Daoy (cell line): ENCODE results near the gene HINFP. TPM values are rescaled to one million over a fixed set of nuclear protein-coding genes. Genes with fewer than 3 reads are reported as not detected.
A peak's percentile ranks its signal among the peaks of the same experiment; 100 is the strongest.
"Not testable (repeated sequence)": the region's sequence is repeated elsewhere in the genome, so short reads cannot be mapped to it uniquely, and the experiment has no call there.

ENCODE experiments used
- DNase-seq: peaks from one replicate; pipeline ENCODE4 v3.0.0-alpha.2; 2015; ENCODE audit warnings: low read depth
- total RNA-seq: library from RNA; depleted of rRNA; stranded (reverse); fragments of >200 nt; shearing (Covaris generic); gene quantifications from 2 replicates; pipeline ENCODE4 v1.2.3, GENCODE V29; 2014

Gene HINFP
- total RNA-seq, 1 experiment from 2014 or later, result 14.4 TPM

DNA sequence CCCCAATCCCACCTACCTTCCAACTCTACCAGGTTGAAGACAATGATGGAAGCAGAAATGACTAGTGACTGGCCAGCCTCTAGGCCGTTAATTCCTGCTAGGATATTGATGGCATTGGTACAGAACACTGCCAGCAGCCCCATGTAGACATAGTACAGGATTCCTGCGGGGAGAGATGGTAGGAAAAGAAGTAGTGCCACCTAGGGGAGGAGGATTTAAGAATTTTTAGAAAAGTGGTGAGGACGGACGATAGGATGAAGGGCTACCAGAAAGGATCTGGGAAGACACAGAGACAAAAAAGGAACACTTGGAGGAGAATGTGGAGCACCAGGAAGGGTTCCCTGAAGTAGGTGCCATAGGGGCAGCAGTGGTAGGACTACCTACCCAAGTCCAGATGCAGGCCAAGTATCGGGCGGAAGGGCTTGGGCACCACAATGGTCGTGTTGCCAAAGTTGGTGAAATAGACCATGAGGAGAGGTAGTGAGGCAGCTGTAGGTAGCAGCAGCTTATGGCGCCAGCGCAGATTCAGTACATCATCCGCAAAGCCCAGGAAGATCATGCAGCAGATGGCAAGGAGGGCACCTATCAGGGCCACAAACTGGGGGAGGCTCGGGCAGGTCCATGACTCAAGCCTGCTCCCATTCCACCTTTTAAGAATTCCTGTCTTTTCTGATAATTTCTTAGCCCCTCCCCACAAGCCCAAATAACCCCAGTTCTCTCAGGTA lies 21.0 kb upstream of the HINFP start:
- DNase-seq, result peak; percentile 21

DNA sequence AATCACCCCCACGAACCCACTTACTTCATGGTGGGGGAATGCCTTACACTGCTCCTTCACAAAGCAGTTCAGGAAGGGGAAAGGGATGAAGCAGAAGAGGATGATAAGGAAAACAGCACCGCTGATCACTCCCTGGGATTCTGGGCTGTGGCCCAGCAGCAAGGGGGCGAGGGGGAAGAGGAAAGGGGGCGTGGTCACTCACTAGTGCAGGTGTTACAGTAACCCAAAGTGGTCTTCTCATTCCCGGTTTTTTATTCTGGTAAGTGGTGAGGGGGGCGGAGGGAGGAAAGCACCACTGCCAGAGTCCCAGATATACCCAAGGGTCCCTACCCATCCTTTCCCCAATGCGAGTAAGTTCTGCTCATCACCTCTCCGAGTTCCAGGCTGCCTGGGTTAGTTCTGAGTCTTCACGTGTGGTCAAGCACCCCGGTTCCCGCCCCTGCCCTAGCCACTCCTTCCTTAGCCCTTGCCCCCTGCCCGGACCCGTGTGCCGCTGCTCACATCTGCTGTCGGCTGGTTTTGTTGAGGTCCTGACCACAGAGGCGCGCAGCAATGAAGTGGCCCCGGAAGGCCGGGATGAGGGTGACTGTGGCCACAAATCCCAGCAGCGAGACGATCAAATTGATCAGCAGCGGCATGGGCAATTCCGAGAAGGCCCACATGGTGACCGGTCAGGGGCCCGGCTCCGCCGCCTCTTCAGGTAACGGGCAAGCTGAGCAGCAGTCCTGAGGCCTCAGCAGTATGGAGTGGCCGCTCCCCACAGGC lies 20.2 kb upstream of the HINFP start:
- DNase-seq, result peak; percentile 30

DNA sequence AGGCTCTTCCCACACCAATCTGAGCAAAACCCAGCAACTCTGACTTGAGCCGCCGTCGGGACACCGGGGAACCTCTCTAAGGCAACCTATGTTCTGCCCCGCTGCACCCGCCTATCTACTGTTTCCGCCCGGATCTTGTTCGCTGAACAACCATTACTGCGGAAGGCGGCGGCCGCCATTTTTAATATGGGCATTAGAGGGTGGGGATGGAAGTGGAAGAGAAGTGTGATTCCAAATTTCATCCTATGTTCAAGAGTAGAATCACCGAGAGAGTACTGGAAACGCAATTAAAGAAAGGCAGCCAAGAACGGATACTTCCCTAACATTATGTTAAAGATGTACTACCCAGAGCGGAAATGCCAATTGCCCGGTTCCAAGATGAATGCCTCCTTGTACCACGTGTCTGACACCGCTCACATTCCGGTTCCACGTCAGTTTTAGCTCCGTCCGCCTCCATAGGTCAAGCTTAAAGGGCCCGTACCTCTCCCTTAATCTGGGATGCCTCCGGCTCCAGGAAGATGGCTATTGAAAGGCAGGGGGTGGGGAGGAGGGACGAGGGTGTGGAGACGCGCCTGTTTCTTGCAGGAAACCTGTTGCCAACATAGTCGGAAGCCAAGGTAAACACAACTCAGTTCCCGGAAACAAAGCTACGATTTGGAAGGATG lies 19.5 kb upstream of the HINFP start, which contains the start of gene DPAGT1:
DPAGT1 (minus strand) TSS at position 95 of the 665 bp plus-strand sequence. CDS start 198 bp downstream, outside the sequence.
- DNase-seq, result peak; percentile 96

GRCh38 chr11:119103161-119103664 lies 18.2 kb upstream of the HINFP start:
- not testable (repeated sequence) for DNase-seq

DNA sequence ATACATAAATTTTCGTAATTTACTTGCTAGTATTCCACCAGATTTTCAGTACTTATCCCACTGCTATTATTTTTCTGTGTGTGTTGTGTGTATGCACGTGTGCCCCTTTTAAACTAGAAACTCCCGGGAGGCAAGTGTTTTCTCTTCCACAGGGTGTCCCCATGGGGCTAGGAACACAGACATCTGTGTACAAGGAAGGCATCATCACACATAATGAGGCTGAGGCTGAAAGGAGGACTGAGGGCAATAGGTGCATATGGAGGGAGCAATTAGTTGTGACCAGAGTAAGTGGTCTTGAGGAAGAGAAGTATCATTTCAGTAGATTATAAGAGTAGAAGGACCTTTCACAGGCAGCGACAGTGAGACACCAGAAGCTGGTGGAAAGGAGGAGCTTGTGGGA lies 17.6 kb upstream of the HINFP start:
- DNase-seq, result no peak

DNA sequence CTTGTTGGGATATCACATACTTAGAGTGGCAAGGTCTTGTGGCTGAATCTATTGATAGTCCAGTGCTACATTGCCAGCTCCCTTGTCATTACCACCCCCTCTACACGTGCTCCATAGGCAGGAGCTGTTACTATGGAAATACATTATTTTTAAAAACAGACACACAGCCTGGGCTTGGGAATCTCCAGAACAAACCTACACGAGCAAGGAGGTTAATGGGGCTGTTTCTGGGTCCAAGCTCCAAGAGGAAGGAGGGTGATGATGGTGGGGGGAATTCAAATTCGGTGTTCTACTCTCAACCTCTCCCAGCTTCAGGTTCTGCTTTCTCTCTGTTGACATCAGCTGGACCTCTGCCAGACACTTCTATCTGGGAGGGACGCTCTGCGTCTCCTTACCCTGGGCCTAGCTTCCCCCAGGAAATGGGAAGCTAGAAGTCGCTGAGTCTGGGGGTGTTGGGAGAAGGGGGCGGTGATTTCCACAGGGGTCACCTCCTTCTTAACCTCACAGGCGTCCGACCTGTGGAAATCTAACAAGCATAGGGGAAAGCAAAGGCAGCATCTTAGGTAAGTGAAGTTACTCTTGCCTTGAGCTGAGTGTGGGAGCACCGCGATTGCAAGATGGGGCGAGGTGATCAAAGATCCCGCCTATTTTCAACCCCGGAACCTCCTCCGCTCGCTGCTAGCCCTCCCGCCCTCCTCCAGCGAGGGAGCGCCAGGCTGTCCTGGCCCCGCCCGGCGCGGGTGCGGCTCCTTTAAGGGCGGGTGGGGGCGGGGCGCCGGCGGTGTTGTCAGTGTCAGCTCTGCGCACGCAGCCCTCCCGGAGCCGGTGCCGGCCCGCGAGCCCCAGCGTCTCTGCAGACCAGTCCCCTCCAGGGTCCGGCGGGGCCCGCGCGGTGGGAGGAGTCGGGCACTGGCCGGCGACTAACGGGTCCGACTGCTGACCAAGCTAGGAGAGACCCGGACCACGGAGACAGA lies 14.5 kb upstream of the HINFP start, which contains the start of gene C2CD2L:
C2CD2L (plus strand) TSS at position 781 of the 974 bp plus-strand sequence. CDS start 398 bp downstream, outside the sequence.
- peak; percentile 94 for DNase-seq

DNA sequence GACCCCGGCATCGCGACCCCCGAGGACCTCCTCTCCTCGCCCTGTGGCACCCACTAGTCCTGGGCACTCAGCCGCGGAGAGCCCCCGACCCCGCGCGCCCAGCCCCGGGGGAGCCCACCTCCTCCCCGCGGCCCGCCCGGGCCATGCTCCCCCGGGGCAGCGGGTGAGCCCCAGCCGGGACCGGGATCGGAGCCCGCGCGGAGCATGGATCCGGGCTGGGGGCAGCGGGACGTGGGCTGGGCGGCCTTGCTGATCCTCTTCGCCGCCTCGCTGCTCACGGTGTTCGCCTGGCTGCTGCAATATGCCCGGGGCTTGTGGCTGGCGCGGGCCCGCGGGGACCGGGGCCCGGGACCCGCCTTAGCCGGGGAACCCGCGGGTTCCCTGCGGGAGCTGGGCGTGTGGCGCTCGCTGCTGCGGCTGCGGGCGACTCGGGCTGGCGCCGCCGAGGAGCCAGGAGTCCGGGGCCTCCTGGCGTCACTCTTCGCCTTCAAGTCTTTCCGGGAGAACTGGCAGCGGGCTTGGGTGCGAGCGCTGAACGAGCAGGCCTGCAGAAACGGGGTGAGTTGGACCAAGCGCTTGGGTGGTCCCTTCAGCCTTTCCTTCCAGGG lies 13.7 kb upstream of the HINFP start:
- no peak for DNase-seq

DNA sequence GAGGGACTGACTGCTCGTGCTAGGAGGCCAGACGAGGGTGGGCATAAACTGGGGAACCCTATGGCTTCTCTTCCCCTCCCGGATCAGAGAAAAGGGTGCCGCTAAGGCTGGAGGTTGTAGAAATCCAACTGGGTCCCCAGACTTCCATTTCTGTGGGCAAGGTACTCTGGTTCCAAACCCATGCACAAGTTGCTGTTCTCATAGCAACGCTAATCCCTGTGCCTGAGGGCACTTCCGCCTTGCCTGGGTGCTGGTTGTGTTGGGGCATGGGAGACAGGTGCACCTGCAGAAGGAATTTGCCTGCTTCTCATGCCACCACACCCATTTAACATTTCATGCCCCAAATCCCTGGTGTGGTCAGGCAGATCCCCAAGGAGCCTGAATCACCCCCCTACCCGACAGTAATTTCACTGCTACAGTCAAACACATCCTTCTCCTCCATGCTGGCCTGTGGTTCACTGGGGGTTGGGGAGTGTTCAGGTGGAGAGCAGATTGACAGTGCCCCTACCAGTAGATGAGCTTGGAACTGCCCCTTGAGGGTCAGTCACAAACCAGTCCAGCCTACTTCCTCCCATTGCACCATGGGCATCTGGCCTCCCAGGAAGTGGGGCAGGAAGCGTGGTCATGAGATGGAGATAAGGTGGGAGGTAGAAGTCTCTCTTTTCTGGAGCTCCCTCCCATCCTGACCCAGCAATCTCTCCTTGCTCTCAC lies 13.1 kb upstream of the HINFP start:
- DNase-seq, result peak; percentile 63

- no peak for DNase-seq
Observed at GRCh38 chr11:119108857-119109221, 12.5 kb upstream of the HINFP start.

- no peak for DNase-seq
Observed at GRCh38 chr11:119109843-119110242, 11.5 kb upstream of the HINFP start.

- DNase-seq, result no peak
Observed at GRCh38 chr11:119110439-119110838, 10.9 kb upstream of the HINFP start.

DNA sequence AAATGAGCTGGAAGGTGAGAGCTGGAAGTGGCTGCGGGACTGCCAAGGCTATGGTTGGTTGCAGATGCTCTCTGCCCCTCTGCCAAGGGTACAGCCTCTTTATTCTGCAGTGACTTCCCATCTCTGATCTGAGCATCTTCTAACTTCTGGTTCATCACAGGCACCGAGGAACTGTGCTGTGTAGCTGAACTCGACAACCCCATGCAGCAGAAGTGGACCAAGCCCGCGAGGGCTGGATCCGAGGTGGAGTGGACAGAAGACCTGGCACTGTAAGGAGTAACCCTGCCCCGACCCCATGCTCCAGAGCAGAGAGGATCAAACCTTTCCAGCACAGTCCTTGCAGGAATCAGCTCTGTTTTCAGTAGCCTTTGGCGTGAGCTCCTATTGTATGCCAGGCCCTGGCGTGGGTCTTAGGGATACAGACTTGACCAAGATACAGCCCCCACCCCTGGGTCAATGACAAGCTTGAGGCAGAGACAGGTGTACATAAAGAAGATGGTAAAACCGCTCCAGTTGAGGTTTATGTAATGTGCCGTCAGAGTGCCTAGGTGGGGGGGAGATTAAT lies 9.9 kb upstream of the HINFP start:
- no peak for DNase-seq

GRCh38 chr11:119112314-119113020 lies 8.9 kb upstream of the HINFP start:
- DNase-seq, result no peak

- no peak for DNase-seq
Observed at GRCh38 chr11:119113716-119114115, 7.7 kb upstream of the HINFP start.

GRCh38 chr11:119114351-119114750 lies 7.0 kb upstream of the HINFP start:
- DNase-seq, result no peak

GRCh38 chr11:119115484-119116234 lies 5.7 kb upstream of the HINFP start:
- no peak for DNase-seq

DNA sequence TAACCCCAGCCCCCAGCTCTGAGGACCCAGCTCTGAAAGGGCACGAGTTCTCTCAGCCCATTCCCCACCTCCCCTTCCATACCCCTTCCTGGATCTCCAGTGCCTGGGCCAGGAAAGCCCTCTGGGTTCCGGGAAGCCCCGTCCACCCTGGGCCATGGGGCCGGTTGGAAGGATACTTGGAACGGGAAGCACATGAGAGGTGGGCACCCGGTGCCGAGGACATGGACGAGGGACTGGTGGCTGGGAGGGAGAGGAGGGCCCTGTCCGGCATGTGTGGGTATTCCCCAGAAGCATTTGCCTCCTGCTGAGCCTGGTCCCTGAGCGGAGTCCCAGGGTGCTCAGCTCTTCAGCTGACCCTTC lies 5.2 kb upstream of the HINFP start:
- no peak for DNase-seq

DNA sequence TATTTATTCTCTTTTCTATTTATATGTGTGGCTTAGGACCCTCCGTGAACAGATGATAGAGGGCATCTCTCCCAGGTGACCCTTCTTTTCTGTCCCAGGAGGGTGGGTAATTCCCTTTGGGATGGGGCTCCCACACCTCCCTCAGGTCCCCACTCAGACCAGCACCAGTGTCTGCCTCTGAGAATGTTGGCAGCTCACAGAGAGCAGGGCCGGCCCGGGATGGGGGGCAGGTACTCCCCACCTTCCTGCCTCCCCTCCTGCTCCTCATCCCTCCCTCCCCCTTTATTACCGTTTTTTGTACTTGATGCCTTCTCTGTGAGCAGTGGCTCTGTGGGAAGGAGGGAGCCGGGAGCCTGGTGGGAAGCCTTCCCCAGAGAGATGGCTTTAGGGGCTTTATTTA lies 4.8 kb upstream of the HINFP start:
- DNase-seq, result no peak
